GM12892 (cell line): ENCODE data around the gene NR3C2.

Experiments
- POLR2A ChIP-seq: IDR thresholded peaks from 2 replicates; pipeline ENCODE4 v1.6.1; 2011; ENCODE audit warnings: low read depth, low read length, control low read depth
- POLR2AphosphoS5 ChIP-seq: IDR thresholded peaks from 2 replicates; pipeline ENCODE4 v1.6.1; 2011; ENCODE audit warnings: low read depth, low read length, control low read depth
- TAF1 ChIP-seq: IDR thresholded peaks from 2 replicates; pipeline ENCODE4 v1.6.1; 2011; ENCODE audit warnings: low read depth, mild to moderate bottlenecking, control low read depth, low read length, borderline replicate concordance

GRCh38 chr4:148030193-148030873, 411.9 kb downstream of the NR3C2 start:
- TF ChIP-seq POLR2A (no peak), TAF1 (no peak), POLR2AphosphoS5 (no peak)
